ENCODE measurements around the gene ARCN1.

Gene ARCN1

GRCh38 chr11:118641397-118642019 lies 69.3 kb downstream of the ARCN1 start:
- Histone ChIP-seq H3K27ac (ENCODE audit: low read depth, low read length) (no peak overlapping the region), H3K27me3 (ENCODE audit: control insufficient read depth, insufficient read depth, low read length) (no peaks in the 10 kb centered on the region), H3K4me1 (ENCODE audit: control insufficient read depth, insufficient read depth, low read length) (peaks cover 2% of the 10 kb centered on the region), H3K4me3 (ENCODE audit: low read length) (no peak overlapping the region), H3K9ac (ENCODE audit: low read length) (no peak overlapping the region), H3K36me3 (ENCODE audit: control insufficient read depth, insufficient read depth, low read length) (peaks cover 47% of the 10 kb centered on the region)

DNA sequence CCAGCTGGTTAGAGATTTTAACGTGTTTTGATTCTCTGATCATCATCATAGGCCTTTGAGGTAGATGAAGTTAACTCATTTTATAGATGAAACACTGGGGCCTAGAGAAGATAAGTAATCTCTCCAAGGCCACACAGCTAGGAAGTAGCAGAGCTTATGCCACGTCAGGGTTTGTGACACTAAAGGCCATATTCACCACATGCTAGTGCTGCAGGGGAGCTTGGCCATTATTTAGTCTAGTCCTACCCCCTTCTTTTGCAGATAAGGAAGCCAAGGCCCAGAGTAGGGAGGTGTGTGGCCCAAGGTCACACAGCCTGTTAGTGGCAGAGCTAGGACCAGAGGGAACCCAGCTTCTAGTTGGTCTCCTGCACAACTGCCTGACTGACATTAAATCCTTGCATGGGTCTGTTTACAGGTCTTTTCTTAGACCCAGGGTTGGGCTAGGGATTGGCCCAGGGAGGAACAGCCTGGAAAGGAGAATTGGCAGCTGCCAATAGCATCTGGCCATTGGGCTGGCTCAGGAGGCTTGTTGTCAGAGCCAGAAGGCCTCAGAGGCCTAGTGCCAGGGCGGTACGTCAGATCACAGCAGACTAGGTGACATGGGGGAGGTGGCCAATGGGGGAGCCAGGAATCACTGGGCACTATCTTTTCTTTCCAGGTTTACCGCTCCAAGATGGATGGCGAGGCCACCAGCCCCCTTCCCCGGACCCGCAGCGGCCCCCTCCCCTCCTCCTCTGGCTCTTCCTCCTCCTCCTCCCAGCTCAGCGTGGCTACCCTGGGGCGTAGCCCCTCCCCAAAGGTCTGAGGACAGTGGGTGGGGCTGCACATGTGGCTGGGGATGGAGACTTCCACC lies 71.2 kb downstream of the ARCN1 start:
- Histone ChIP-seq H3K4me3 (ENCODE audit: low read length) (no peak overlapping the region), H3K36me3 (ENCODE audit: control insufficient read depth, insufficient read depth, low read length) (peaks cover 51% of the 10 kb centered on the region), H3K27me3 (ENCODE audit: control insufficient read depth, insufficient read depth, low read length) (no peaks in the 10 kb centered on the region), H3K9ac (ENCODE audit: low read length) (no peak overlapping the region), H3K4me1 (ENCODE audit: control insufficient read depth, insufficient read depth, low read length) (peaks cover 2% of the 10 kb centered on the region), H3K27ac (ENCODE audit: low read depth, low read length) (no peak overlapping the region)

GRCh38 chr11:118643995-118644345 lies 71.8 kb downstream of the ARCN1 start:
- Histone ChIP-seq H3K4me1 (ENCODE audit: control insufficient read depth, insufficient read depth, low read length) (peaks cover 2% of the 10 kb centered on the region), H3K36me3 (ENCODE audit: control insufficient read depth, insufficient read depth, low read length) (peaks cover 49% of the 10 kb centered on the region), H3K4me3 (ENCODE audit: low read length) (no peak overlapping the region), H3K27me3 (ENCODE audit: control insufficient read depth, insufficient read depth, low read length) (no peaks in the 10 kb centered on the region), H3K9ac (ENCODE audit: low read length) (no peak overlapping the region), H3K27ac (ENCODE audit: low read depth, low read length) (no peak overlapping the region)

DNA sequence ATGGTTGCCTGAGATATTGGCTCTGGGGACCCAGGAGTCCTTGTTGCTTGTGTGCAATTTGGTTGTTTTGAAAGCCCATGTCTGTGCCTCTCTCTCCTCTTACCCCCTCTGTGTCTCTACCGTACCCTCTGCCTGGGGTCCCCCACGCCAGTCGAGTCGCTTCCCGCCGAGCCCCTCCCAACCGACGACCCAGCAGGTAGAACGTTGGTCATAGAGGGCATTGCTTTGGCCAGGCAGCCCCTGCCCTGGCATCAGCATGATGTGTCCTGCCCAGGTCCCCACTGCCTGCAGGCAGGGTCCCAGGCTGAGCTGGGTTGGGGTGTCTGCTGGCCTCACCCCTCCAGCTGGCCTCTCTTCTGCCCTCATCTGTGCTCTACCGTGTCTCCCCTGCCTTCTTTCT lies 72.3 kb downstream of the ARCN1 start:
- H3K4me3 ChIP-seq (ENCODE audit: low read length), result no peak overlapping the region
- H3K27me3 ChIP-seq (ENCODE audit: control insufficient read depth, insufficient read depth, low read length), result no peaks in the 10 kb centered on the region
- peaks cover 49% of the 10 kb centered on the region for H3K36me3 ChIP-seq (ENCODE audit: control insufficient read depth, insufficient read depth, low read length)
- H3K27ac ChIP-seq (ENCODE audit: low read depth, low read length), result no peak overlapping the region
- no peak overlapping the region for H3K9ac ChIP-seq (ENCODE audit: low read length)
- H3K4me1 ChIP-seq (ENCODE audit: control insufficient read depth, insufficient read depth, low read length), result peaks cover 2% of the 10 kb centered on the region

DNA sequence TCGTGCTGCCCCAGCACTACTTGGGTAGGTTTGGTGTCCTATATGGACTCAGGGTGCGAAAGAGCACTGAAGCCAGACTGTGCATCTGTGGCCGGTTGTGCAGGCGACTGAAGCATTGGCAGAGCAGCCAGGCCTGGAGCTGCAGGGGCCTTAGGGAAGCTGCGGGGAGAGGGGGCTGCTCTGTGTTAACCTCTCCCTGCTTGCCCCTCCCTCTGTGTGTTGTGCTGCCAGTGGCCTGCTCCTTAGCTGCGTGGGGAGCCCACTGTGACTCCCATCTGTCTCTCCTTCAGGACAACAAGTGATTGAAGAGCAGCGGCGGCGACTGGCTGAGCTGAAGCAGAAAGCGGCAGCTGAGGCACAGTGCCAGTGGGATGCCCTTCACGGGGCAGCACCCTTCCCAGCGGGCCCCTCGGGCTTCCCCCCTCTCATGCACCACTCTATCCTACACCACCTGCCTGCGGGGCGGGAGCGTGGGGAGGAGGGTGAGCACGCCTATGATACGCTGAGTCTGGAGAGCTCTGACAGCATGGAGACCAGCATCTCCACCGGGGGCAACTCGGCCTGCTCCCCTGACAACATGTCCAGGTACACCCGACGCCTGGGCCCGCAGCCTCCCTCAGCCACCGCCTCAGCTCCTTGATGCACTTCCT lies 73.0 kb downstream of the ARCN1 start:
- H3K36me3 ChIP-seq (ENCODE audit: control insufficient read depth, insufficient read depth, low read length), result peaks cover 49% of the 10 kb centered on the region
- H3K4me3 ChIP-seq (ENCODE audit: low read length), result no peak overlapping the region
- no peaks in the 10 kb centered on the region for H3K27me3 ChIP-seq (ENCODE audit: control insufficient read depth, insufficient read depth, low read length)
- H3K4me1 ChIP-seq (ENCODE audit: control insufficient read depth, insufficient read depth, low read length), result peaks cover 2% of the 10 kb centered on the region
- no peak overlapping the region for H3K27ac ChIP-seq (ENCODE audit: low read depth, low read length)
- H3K9ac ChIP-seq (ENCODE audit: low read length), result no peak overlapping the region

- Histone ChIP-seq H3K4me3 (ENCODE audit: low read length) (no peak overlapping the region), H3K27ac (ENCODE audit: low read depth, low read length) (no peak overlapping the region), H3K9ac (ENCODE audit: low read length) (no peak overlapping the region), H3K27me3 (ENCODE audit: control insufficient read depth, insufficient read depth, low read length) (no peaks in the 10 kb centered on the region), H3K36me3 (ENCODE audit: control insufficient read depth, insufficient read depth, low read length) (peaks cover 55% of the 10 kb centered on the region), H3K4me1 (ENCODE audit: control insufficient read depth, insufficient read depth, low read length) (no peaks in the 10 kb centered on the region)
Observed at GRCh38 chr11:118646393-118646792, 74.2 kb downstream of the ARCN1 start.

- H3K4me3 ChIP-seq (ENCODE audit: low read length), result no peak overlapping the region
- H3K27me3 ChIP-seq (ENCODE audit: control insufficient read depth, insufficient read depth, low read length), result no peaks in the 10 kb centered on the region
- no peaks in the 10 kb centered on the region for H3K4me1 ChIP-seq (ENCODE audit: control insufficient read depth, insufficient read depth, low read length)
- no peak overlapping the region for H3K27ac ChIP-seq (ENCODE audit: low read depth, low read length)
- no peak overlapping the region for H3K9ac ChIP-seq (ENCODE audit: low read length)
- peaks cover 58% of the 10 kb centered on the region for H3K36me3 ChIP-seq (ENCODE audit: control insufficient read depth, insufficient read depth, low read length)
Observed at GRCh38 chr11:118648291-118648690, 76.1 kb downstream of the ARCN1 start.

DNA sequence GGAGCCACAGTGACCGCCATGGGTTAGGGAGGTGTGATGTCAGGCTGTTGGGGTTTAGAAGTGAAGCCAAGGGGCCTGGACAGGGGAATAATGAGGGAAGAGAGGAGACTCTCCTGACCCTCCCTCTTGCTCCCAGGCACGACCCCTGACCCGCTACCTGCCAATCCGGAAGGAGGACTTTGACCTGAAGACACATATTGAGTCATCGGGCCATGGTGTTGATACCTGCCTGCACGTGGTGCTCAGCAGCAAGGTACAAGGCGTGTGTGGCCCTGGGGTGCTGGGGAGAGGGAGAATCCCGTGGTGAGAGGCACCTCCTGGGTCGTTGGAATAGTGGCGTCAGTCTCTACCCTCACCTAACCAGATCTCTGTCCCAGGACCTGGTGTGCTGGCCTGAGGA lies 77.7 kb downstream of the ARCN1 start:
- Histone ChIP-seq H3K9ac (ENCODE audit: low read length) (no peak overlapping the region), H3K27ac (ENCODE audit: low read depth, low read length) (no peak overlapping the region), H3K36me3 (ENCODE audit: control insufficient read depth, insufficient read depth, low read length) (peaks cover 48% of the 10 kb centered on the region), H3K27me3 (ENCODE audit: control insufficient read depth, insufficient read depth, low read length) (no peaks in the 10 kb centered on the region), H3K4me1 (ENCODE audit: control insufficient read depth, insufficient read depth, low read length) (no peaks in the 10 kb centered on the region), H3K4me3 (ENCODE audit: low read length) (no peak overlapping the region)

DNA sequence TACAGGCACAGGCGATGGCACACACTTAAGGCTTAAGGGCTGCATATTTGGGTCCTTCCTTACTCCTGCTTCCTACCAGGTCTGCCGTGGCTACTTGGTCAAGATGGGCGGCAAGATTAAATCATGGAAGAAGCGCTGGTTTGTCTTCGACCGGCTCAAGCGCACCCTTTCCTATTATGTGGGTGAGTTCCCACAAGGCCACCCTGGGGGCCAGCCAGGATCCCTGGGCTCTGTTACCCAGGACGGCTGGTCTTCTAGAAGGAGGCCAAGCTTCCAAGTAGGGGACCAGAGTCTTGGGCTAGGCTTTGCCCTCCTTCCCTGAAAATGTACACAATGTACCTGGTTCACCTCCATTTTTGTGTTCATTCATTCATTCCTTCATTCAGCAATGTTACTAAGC lies 78.2 kb downstream of the ARCN1 start:
- H3K4me1 ChIP-seq (ENCODE audit: control insufficient read depth, insufficient read depth, low read length), result no peaks in the 10 kb centered on the region
- H3K27me3 ChIP-seq (ENCODE audit: control insufficient read depth, insufficient read depth, low read length), result no peaks in the 10 kb centered on the region
- no peak overlapping the region for H3K9ac ChIP-seq (ENCODE audit: low read length)
- H3K27ac ChIP-seq (ENCODE audit: low read depth, low read length), result no peak overlapping the region
- no peak overlapping the region for H3K4me3 ChIP-seq (ENCODE audit: low read length)
- H3K36me3 ChIP-seq (ENCODE audit: control insufficient read depth, insufficient read depth, low read length), result peaks cover 45% of the 10 kb centered on the region

GRCh38 chr11:118651820-118652219 lies 79.6 kb downstream of the ARCN1 start:
- no peak overlapping the region for H3K9ac ChIP-seq (ENCODE audit: low read length)
- H3K4me3 ChIP-seq (ENCODE audit: low read length), result no peak overlapping the region
- H3K27ac ChIP-seq (ENCODE audit: low read depth, low read length), result no peak overlapping the region
- H3K36me3 ChIP-seq (ENCODE audit: control insufficient read depth, insufficient read depth, low read length), result peaks cover 45% of the 10 kb centered on the region
- no peaks in the 10 kb centered on the region for H3K27me3 ChIP-seq (ENCODE audit: control insufficient read depth, insufficient read depth, low read length)
- no peaks in the 10 kb centered on the region for H3K4me1 ChIP-seq (ENCODE audit: control insufficient read depth, insufficient read depth, low read length)
